Heart left ventricle (tissue), 16 donors: Measurements from ENCODE around the gene IMPG2. TPM values are rescaled to one million over a fixed set of nuclear protein-coding genes. Genes with fewer than 3 reads are reported as not detected.

ENCODE experiments used
- ATAC-seq, 4 donors: fragments of 200-7000 bp; cut with Tn5 transposase; one replicate each; pipeline ENCODE4 v1.9.1; 2020 to 2022; ENCODE audit warnings: moderate library complexity in 4 of 4, mild to moderate bottlenecking in 3 of 4, moderate number of reproducible peaks in 1 of 4
- DNase-seq, 5 donors: peaks; one replicate each; pipeline ENCODE4 v3.0.0-alpha.2; 2020
- H3K27ac ChIP-seq, 12 donors: fragments of 200-600 bp; sonication (generic) in 4 of 12; one replicate each; pipeline versions ENCODE4 v1.5.0 to v1.8.0; 2016 to 2022; ENCODE audit warnings: mild to moderate bottlenecking in 2 of 12
- H3K27me3 ChIP-seq, 9 donors: fragments of 200-600 bp; sonication (generic) in 2 of 9; one replicate each; pipeline versions ENCODE4 v1.5.1 to v1.8.0; 2016 to 2022; ENCODE audit warnings: mild to moderate bottlenecking in 3 of 9
- H3K36me3 ChIP-seq, 9 donors: fragments of 200-600 bp; sonication (generic) in 2 of 9; one replicate each; pipeline versions ENCODE4 v1.5.0 to v1.8.0; 2018 to 2022; ENCODE audit warnings: mild to moderate bottlenecking in 2 of 9
- H3K4me1 ChIP-seq, 12 donors: fragments of 200-600 bp; sonication (generic) in 4 of 12; one replicate each; pipeline versions ENCODE4 v1.5.0 to v1.8.0; 2016 to 2022; ENCODE audit warnings: mild to moderate bottlenecking in 3 of 12
- H3K4me3 ChIP-seq, 12 donors: fragments of 200-600 bp; sonication (generic) in 4 of 12; one replicate each; pipeline versions ENCODE4 v1.5.0 to v1.8.0; 2017 to 2022; ENCODE audit warnings: mild to moderate bottlenecking in 9 of 12, moderate library complexity in 4 of 12
- H3K9me3 ChIP-seq, 12 donors: fragments of 200-600 bp; sonication (generic) in 4 of 12; one replicate each; pipeline versions ENCODE4 v1.5.0 to v1.8.0; 2016 to 2022; ENCODE audit warnings: mild to moderate bottlenecking in 1 of 12
- POLR2A ChIP-seq, 2 donors: fragments of 450-650 bp; IDR thresholded peaks; one replicate each; pipeline ENCODE4 v1.6.1; 2017; ENCODE audit warnings: antibody characterized with exemption in 2 of 2, mild to moderate bottlenecking in 2 of 2, moderate library complexity in 2 of 2
- WGBS, 4 donors: extraction: QIAGEN DNeasy Blood & Tissue Kit in 2 of 4; methylation state at CpG; one replicate each; pipeline versions ENCODE4 v1.1.5 to v1.1.7; 2013 to 2018; 5-methylcytosine and 5-hydroxymethylcytosine counted together
- intact Hi-C, 10 donors: fragments of 100-400 bp; cut with DNase I; formaldehyde crosslinking; loops; one replicate each; pipeline versions ENCODE4 v1.11.1 to v1.14.2; 2022
- polyA plus RNA-seq, 2 donors: library from polyadenylated mRNA; stranded (reverse); fragments of 200-250 nt; gene quantifications; one replicate each; pipeline ENCODE4 v1.2.3, GENCODE V29; 2013
- total RNA-seq, 9 donors: library from RNA; depleted of rRNA in 2 of 9; stranded (reverse); fragments of >200 nt in 2 of 9; fragmentation: NEBNext Ultra II Directional in 3 of 9; extraction: Animal tissue kit (Norgen Biotek cat#: 25700) in 3 of 9; gene quantifications; one replicate each; pipeline versions ENCODE4 v1.1.0 to v1.2.4, GENCODE V29; 2016 to 2023
- TF ChIP-seq, protein P1 (sequence below), 12 donors: fragments of 200-600 bp; sonication (generic) in 4 of 12; IDR thresholded peaks; one replicate each; pipeline versions ENCODE4 v1.5.0 to v1.8.0; 2018 to 2022; ENCODE audit warnings: antibody characterized with exemption in 12 of 12, mild to moderate bottlenecking in 5 of 12
- donor health status: ischemic (EF 13 %, LVEDD 7.1; RV severe dilation, severe dysfunction).
- donor health status: healthy with polysubstance abuse.
- donor health status: DM: no; HTN: yes; CAD: no.
- donor health status: DM: no; HTN: no; CAD: no.
- donor health status: ischemic (EF 25% LVEDD 6.9; RV normal size, moderate dysfunction).
- donor health status: ischemic (EF 25% LVEDD 5.7; RV mildly dilated, moderate dysfunction).
- donor health status: healthy.
- donor health status: DM: yes; HTN: yes; CAD: no.
- donor health status: ischemic (EF 35%, LVEDD 5.7; RV mildly dilated, moderate dysfunction).
- donor health status: nonischemic (EF 11% LVEDD 7.7; RV severe dilation, severe dysfunction).
- donor health status: DM: yes; HTN: yes; CAD: no.
- donor health status: PGD.
- donor health status: ischemic (EF 29% LVEDD 5.4; RV normal size, mild dysfunction).
- donor health status: nonischemic (EF 23%, LVEDD 6.1; RV moderate dilation, normal function).

Gene IMPG2
- total and polyA plus RNA-seq, 11 donors = 0.06 to 0.41 (median 0.19) TPM; not detected in 1

DNA sequence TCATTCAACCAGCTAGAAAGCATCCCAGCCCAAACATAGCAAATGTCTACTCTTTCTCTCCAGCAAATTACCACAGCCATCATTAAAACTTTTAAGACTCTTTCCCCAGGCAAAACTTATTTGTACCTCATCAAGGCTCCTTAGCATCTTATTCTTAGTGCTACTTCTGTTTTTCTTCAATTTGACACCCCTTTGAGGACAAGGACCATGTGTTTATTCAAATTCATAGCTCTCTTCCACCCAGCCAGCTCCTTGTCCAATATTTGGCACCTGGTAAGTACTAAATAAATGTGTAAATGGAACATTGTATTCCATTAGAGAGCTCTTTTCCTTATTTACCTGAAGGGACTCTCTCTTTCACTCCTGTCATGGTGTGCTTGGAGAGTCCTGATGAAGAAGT, 89.8 kb downstream of the IMPG2 start:
- DNase-seq (no peak), ATAC-seq (no peak)
- no peak overlapping the region for H3K27ac ChIP-seq
- H3K27me3 ChIP-seq = no peaks in the 10 kb centered on the region
- H3K9me3 ChIP-seq = no peaks in the 10 kb centered on the region
- no peaks in the 10 kb centered on the region for H3K36me3 ChIP-seq
- TF ChIP-seq POLR2A (IDR thresholded peaks at IDR 0.05) = no peak
- TF ChIP-seq, protein P1, sequence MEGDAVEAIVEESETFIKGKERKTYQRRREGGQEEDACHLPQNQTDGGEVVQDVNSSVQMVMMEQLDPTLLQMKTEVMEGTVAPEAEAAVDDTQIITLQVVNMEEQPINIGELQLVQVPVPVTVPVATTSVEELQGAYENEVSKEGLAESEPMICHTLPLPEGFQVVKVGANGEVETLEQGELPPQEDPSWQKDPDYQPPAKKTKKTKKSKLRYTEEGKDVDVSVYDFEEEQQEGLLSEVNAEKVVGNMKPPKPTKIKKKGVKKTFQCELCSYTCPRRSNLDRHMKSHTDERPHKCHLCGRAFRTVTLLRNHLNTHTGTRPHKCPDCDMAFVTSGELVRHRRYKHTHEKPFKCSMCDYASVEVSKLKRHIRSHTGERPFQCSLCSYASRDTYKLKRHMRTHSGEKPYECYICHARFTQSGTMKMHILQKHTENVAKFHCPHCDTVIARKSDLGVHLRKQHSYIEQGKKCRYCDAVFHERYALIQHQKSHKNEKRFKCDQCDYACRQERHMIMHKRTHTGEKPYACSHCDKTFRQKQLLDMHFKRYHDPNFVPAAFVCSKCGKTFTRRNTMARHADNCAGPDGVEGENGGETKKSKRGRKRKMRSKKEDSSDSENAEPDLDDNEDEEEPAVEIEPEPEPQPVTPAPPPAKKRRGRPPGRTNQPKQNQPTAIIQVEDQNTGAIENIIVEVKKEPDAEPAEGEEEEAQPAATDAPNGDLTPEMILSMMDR (IDR thresholded peaks at IDR 0.05) = no peak
- H3K4me3 ChIP-seq = no peak overlapping the region
- no peaks in the 10 kb centered on the region for H3K4me1 ChIP-seq
- intact Hi-C loops = loop anchor here in 1 of 10 donors (10.0 kb wide), 1 partner anchor 154 kb away; no protein-coding TSS in a partner anchor

DNA sequence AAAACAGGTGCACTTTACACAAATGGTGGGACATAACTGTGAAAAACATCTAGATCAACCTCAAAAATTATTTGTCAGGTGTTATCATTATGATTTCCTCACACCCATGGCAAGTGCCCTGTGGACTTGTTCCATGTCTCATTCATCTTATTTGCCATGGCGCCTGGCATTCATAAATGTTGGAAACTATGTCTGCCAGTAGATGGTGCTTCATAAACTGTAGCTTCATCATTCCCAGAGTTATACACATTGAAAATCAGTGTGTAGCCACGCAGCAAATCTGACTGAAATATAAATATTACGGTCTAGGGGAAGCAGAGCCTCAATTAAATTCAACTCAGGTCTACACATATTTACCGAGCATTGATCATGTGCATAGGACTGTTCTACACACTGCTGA, 90.7 kb downstream of the IMPG2 start:
- Histone ChIP-seq H3K9me3 (no peaks in the 10 kb centered on the region), H3K27ac (no peak overlapping the region), H3K4me3 (no peak overlapping the region), H3K36me3 (no peaks in the 10 kb centered on the region), H3K27me3 (no peaks in the 10 kb centered on the region), H3K4me1 (no peaks in the 10 kb centered on the region)
- no peak for DNase-seq
- intact Hi-C loops = loop anchor here in 6 of 10 donors (5.0 to 10.0 kb wide), 3 partner anchors 145 to 155 kb away; no protein-coding TSS in a partner anchor
- peak in 2 of 4 donors; percentile 29 to 48 for ATAC-seq
- TF ChIP-seq, protein P1 (IDR thresholded peaks at IDR 0.05) = peak in 6 of 12 donors; percentile 12 to 42 (median 24)
- TF ChIP-seq POLR2A (IDR thresholded peaks at IDR 0.05) = no peak
- 69 to 80% (median 75%) methylated on average over 4 of the region's 4 CpGs for WGBS, 4 donors

DNA sequence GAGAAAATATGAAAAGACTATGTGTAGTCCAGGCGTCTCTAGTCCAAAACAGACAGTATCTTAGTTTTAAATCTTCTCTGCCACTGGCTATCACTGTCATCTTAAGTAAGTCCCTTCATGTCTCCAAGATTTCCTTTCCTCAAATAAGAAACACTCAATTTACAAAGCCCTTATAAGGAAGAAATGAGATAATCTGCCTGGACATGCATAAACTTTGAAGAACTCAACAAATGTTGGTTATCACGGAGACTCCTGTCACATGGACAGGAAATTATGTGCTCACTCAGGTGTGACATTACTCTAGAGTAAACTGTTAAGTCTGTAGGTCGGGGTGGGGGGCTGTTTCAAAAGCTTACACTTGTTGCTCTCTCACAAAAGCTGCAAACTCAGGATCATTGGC, 91.9 kb downstream of the IMPG2 start:
- H3K4me3 ChIP-seq = no peak overlapping the region
- no peak overlapping the region for H3K27ac ChIP-seq
- DNase-seq (no peak), ATAC-seq (no peak)
- 65 to 71% (median 69%) methylated on average over 3 of the region's 3 CpGs for WGBS, 4 donors
- H3K9me3 ChIP-seq = no peaks in the 10 kb centered on the region
- no peak for TF ChIP-seq POLR2A (IDR thresholded peaks at IDR 0.05)
- TF ChIP-seq, protein P1 (IDR thresholded peaks at IDR 0.05) = no peak
- no peaks in the 10 kb centered on the region for H3K27me3 ChIP-seq
- no peaks in the 10 kb centered on the region for H3K36me3 ChIP-seq
- intact Hi-C loops = loop anchor here in 5 of 10 donors (5.0 to 10.0 kb wide), 3 partner anchors 146 to 156 kb away; no protein-coding TSS in a partner anchor
- no peaks in the 10 kb centered on the region for H3K4me1 ChIP-seq

DNA sequence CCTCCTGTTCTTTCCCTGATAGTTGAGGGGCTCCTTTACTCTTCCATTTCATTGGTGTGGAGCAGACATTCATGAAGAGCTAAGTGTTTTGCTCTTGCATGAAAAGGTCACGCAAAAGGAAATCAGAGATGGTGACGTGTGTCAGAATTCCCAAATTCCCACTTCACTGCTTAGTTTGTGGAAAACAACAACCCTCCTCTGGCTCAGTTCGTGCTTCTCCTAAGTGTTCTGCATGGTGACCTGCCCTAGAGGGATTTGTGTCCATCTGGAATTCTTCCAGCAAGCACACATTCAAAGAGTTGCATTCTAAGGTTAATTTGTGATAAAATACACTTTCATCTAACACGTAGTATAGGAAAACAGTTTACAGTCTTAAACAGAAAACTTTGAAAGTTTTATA, 95.6 kb downstream of the IMPG2 start:
- TF ChIP-seq POLR2A (IDR thresholded peaks at IDR 0.05) = no peak
- TF ChIP-seq, protein P1 (IDR thresholded peaks at IDR 0.05) = no peak
- WGBS, 4 donors = 59 to 69% (median 63%) methylated on average over 4 of the region's 4 CpGs
- H3K27ac ChIP-seq = no peak overlapping the region
- H3K36me3 ChIP-seq = no peaks in the 10 kb centered on the region
- DNase-seq (no peak), ATAC-seq (peak in 1 of 4 donors; percentile 18)
- no peaks in the 10 kb centered on the region for H3K4me1 ChIP-seq
- no peaks in the 10 kb centered on the region for H3K27me3 ChIP-seq
- intact Hi-C loops = loop anchor here in 5 of 10 donors (5.0 to 10.0 kb wide), 3 partner anchors 150 to 160 kb away; no protein-coding TSS in a partner anchor
- H3K9me3 ChIP-seq = peaks cover 0 to 4% (median 0%) of the 10 kb centered on the region in 12 donors
- no peak overlapping the region for H3K4me3 ChIP-seq
